ENCODE measurements around the gene REXO5. TPM values are rescaled to one million over a fixed set of nuclear protein-coding genes. Genes with fewer than 3 reads are reported as not detected.

Gene REXO5
- total RNA-seq, 1 experiment from 2014 or later = 8.5 TPM

DNA sequence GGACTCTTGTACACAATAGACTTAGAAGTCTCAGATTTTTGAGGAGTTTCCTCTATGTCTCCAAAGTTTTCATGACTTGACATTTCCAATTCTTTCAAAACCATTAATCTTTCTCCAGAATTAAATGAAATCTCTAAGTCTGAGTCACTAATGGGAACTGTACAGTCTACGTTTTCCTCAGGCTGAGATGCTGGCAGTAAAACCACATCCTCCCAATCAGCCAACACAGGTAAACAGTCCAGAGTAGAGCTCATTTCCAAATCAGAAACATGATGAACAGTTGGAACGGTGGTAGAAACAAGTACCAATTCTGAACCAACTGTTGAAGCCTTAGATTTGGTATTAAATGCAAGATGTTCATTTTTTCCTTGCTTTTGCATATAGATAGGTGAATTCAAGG lies 8.0 kb upstream of the REXO5 start:
- ATAC-seq (no peak), DNase-seq (ENCODE audit: low spot score) (no peak)
- POLR2A ChIA-PET = no interaction called here
- Mint-ChIP-seq H3K4me3 (no peak overlapping the region), H3K9me3 (no peaks in the 10 kb centered on the region), H3K27ac (no peak overlapping the region), H3K36me3 (peaks cover 4% of the 10 kb centered on the region; the same call in 1 of the 2 replicates), H3K27me3 (ENCODE audit: low read depth) (no peaks in the 10 kb centered on the region), H3K4me1 (no peaks in the 10 kb centered on the region)
- CTCF ChIA-PET = no interaction called here
- no peak for TF ChIP-seq ZBTB43 (CRISPR knock-in tag; IDR thresholded peaks at IDR 0.05)
- no peak for TF ChIP-seq CTCF (IDR thresholded peaks at IDR 0.05)
- TF ChIP-seq RORB (CRISPR knock-in tag; IDR thresholded peaks at IDR 0.05) = no peak
- TF ChIP-seq CBFB (CRISPR knock-in tag; IDR thresholded peaks at IDR 0.05; ENCODE audit: low read depth) = no peak
- TF ChIP-seq ATF1 (CRISPR knock-in tag; IDR thresholded peaks at IDR 0.05) = no peak
- TF ChIP-seq, protein P1, sequence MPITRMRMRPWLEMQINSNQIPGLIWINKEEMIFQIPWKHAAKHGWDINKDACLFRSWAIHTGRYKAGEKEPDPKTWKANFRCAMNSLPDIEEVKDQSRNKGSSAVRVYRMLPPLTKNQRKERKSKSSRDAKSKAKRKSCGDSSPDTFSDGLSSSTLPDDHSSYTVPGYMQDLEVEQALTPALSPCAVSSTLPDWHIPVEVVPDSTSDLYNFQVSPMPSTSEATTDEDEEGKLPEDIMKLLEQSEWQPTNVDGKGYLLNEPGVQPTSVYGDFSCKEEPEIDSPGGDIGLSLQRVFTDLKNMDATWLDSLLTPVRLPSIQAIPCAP (CRISPR knock-in tag; IDR thresholded peaks at IDR 0.05) = no peak
- TF ChIP-seq IRF2 (CRISPR knock-in tag; IDR thresholded peaks at IDR 0.05; ENCODE audit: borderline replicate concordance, low read depth) = no peak
- TF ChIP-seq ZNF423 (CRISPR knock-in tag; IDR thresholded peaks at IDR 0.05) = no peak
- TF ChIP-seq MLX (CRISPR knock-in tag; IDR thresholded peaks at IDR 0.05) = no peak
- no peak for TF ChIP-seq ZNF396 (CRISPR knock-in tag; IDR thresholded peaks at IDR 0.05; ENCODE audit: borderline replicate concordance)
- TF ChIP-seq KAT7 (CRISPR knock-in tag; IDR thresholded peaks at IDR 0.05; ENCODE audit: borderline replicate concordance) = no peak
- no peak for TF ChIP-seq GTF2I (CRISPR knock-in tag; conservative IDR thresholded peaks at IDR 0.05)
- TF ChIP-seq, protein P2, sequence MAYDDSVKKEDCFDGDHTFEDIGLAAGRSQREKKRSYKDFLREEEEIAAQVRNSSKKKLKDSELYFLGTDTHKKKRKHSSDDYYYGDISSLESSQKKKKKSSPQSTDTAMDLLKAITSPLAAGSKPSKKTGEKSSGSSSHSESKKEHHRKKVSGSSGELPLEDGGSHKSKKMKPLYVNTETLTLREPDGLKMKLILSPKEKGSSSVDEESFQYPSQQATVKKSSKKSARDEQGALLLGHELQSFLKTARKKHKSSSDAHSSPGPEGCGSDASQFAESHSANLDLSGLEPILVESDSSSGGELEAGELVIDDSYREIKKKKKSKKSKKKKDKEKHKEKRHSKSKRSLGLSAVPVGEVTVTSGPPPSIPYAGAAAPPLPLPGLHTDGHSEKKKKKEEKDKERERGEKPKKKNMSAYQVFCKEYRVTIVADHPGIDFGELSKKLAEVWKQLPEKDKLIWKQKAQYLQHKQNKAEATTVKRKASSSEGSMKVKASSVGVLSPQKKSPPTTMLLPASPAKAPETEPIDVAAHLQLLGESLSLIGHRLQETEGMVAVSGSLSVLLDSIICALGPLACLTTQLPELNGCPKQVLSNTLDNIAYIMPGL (CRISPR knock-in tag; IDR thresholded peaks at IDR 0.05) = no peak
- no peak for TF ChIP-seq E2F1 (CRISPR knock-in tag; IDR thresholded peaks at IDR 0.05)

GRCh38 chr16:20799599-20799998 lies 6.7 kb upstream of the REXO5 start:
- ChIA-PET POLR2A (no interaction called here), CTCF (interaction anchor here (0.7 to 1.5 kb wide), 3 partner anchors 10 to 307 kb away, joined by 3 to 4 read pairs (median 3); no protein-coding TSS in a partner anchor)
- ATAC-seq = no peak
- H3K36me3 Mint-ChIP-seq = peaks cover 4% of the 10 kb centered on the region; the same call in 1 of the 2 replicates
- no peak overlapping the region for H3K4me3 Mint-ChIP-seq
- no peaks in the 10 kb centered on the region for H3K27me3 Mint-ChIP-seq (ENCODE audit: low read depth)
- DNase-seq (ENCODE audit: low spot score) = no peak
- H3K27ac Mint-ChIP-seq = no peak overlapping the region
- H3K4me1 Mint-ChIP-seq = no peaks in the 10 kb centered on the region
- H3K9me3 Mint-ChIP-seq = no peaks in the 10 kb centered on the region
- TF ChIP-seq MXD4 (CRISPR knock-in tag; IDR thresholded peaks at IDR 0.05; ENCODE audit: borderline replicate concordance) (no peak), ELF4 (CRISPR knock-in tag; IDR thresholded peaks at IDR 0.05; ENCODE audit: low read depth) (no peak), E2F1 (CRISPR knock-in tag; IDR thresholded peaks at IDR 0.05) (no peak), SOX15 (CRISPR knock-in tag; IDR thresholded peaks at IDR 0.05) (no peak), TEAD4 (CRISPR knock-in tag; IDR thresholded peaks at IDR 0.05) (no peak), MYBL2 (CRISPR knock-in tag; IDR thresholded peaks at IDR 0.05) (no peak), ZNF423 (CRISPR knock-in tag; IDR thresholded peaks at IDR 0.05) (no peak), HMGA2 (CRISPR knock-in tag; IDR thresholded peaks at IDR 0.05) (no peak), ZNF512 (CRISPR knock-in tag; IDR thresholded peaks at IDR 0.05; ENCODE audit: borderline replicate concordance) (no peak), JUN (CRISPR knock-in tag; IDR thresholded peaks at IDR 0.05) (no peak), ZBTB43 (CRISPR knock-in tag; IDR thresholded peaks at IDR 0.05) (no peak), FOXK1 (CRISPR knock-in tag; IDR thresholded peaks at IDR 0.05) (no peak), EMX1 (CRISPR knock-in tag; IDR thresholded peaks at IDR 0.05) (no peak)
